T-helper 1 cell treated with Interleukin-12 subunit alpha and Interleukin-12 subunit beta and Interleukin-4 antibody, amounts not matched to agents 30 ng/mL and 1 ng/mL, for 36 hours (primary cell): Measurements from ENCODE around the gene LTBR. TPM values are rescaled to one million over a fixed set of nuclear protein-coding genes. Genes with fewer than 3 reads are reported as not detected.

Source experiments
- intact Hi-C: fragments of 100-400 bp; cut with micrococcal nuclease; formaldehyde crosslinking; loops from one replicate; pipeline ENCODE4 v1.15.1; 2024
- total RNA-seq: library from RNA; stranded (reverse); gene quantifications from 2 replicates; pipeline ENCODE4 v1.2.3, GENCODE V29; 2022

The LTBR gene
- total RNA-seq, 1 donor from 2014 or later = 1.0 TPM

GRCh38 chr12:6378709-6379472 is 5.1 kb upstream of the LTBR start:
- intact Hi-C loops = no loop called here

GRCh38 chr12:6380141-6381121 is 3.5 kb upstream of the LTBR start:
- intact Hi-C loops = no loop called here

GRCh38 chr12:6382371-6382770 is 1.6 kb upstream of the LTBR start:
- intact Hi-C loops = no loop called here

GRCh38 chr12:6382982-6383381 is 980 bp upstream of the LTBR start:
- intact Hi-C loops = no loop called here

GRCh38 chr12:6384499-6385436 is 806 bp downstream of the LTBR start:
- intact Hi-C loops = no loop called here

GRCh38 chr12:6386038-6386437 is 2.1 kb downstream of the LTBR start:
- intact Hi-C loops = no loop called here

GRCh38 chr12:6386491-6386890 is 2.5 kb downstream of the LTBR start:
- intact Hi-C loops = no loop called here

- intact Hi-C loops = no loop called here
Measured at GRCh38 chr12:6387541-6387940, 3.6 kb downstream of the LTBR start.

- intact Hi-C loops = no loop called here
Measured at GRCh38 chr12:6390084-6390799, 6.3 kb downstream of the LTBR start.

GRCh38 chr12:6391013-6391412 is 7.1 kb downstream of the LTBR start:
- intact Hi-C loops = no loop called here

GRCh38 chr12:6392504-6392903 is 8.5 kb downstream of the LTBR start:
- intact Hi-C loops = no loop called here

- intact Hi-C loops = no loop called here
Measured at GRCh38 chr12:6393109-6393508, 9.1 kb downstream of the LTBR start.

GRCh38 chr12:6394398-6394797 is 10.4 kb downstream of the LTBR start:
- intact Hi-C loops = no loop called here

- intact Hi-C loops = no loop called here
Measured at GRCh38 chr12:6396031-6396430, 12.1 kb downstream of the LTBR start.

GRCh38 chr12:6399884-6400644 is 16.1 kb downstream of the LTBR start:
- intact Hi-C loops = no loop called here

GRCh38 chr12:6404390-6404789 is 20.4 kb downstream of the LTBR start:
- intact Hi-C loops = no loop called here

- intact Hi-C loops = no loop called here
Measured at GRCh38 chr12:6405963-6406362, 22.0 kb downstream of the LTBR start.

- intact Hi-C loops = no loop called here
Measured at GRCh38 chr12:6407236-6407954, 23.4 kb downstream of the LTBR start.

- intact Hi-C loops = no loop called here
Measured at GRCh38 chr12:6416596-6416995, 32.6 kb downstream of the LTBR start.
